Immature natural killer cell (primary cell): ENCODE results near the gene AMH. TPM values are rescaled to one million over a fixed set of nuclear protein-coding genes. Genes with fewer than 3 reads are reported as not detected.
A peak's percentile ranks its signal among the peaks of the same experiment; 100 is the strongest.

Experiments
- DNase-seq, 3 donors: peaks; one replicate each; pipeline ENCODE4 v3.0.0; 2022; ENCODE audit warnings: mixed read lengths in 1 of 3
- H3K27ac Mint-ChIP-seq, 6 donors: one replicate each; pipeline ENCODE4 v1.8.0; 2020; ENCODE audit warnings: mixed read lengths in 6 of 6, mild to moderate bottlenecking in 5 of 6, inconsistent platforms in 4 of 6, moderate library complexity in 3 of 6
- H3K27me3 Mint-ChIP-seq, 3 donors: one replicate each; pipeline ENCODE4 v1.8.0; 2020 to 2021; ENCODE audit warnings: low read depth in 3 of 3, mild to moderate bottlenecking in 3 of 3, mixed read lengths in 3 of 3, moderate library complexity in 3 of 3, inconsistent platforms in 1 of 3
- H3K36me3 Mint-ChIP-seq, 3 donors: one replicate each; pipeline ENCODE4 v1.8.0; 2020; ENCODE audit warnings: mixed read lengths in 3 of 3, inconsistent platforms in 2 of 3, mild to moderate bottlenecking in 2 of 3
- H3K4me1 Mint-ChIP-seq, 2 donors: one replicate each; pipeline ENCODE4 v1.8.0; 2020; ENCODE audit warnings: inconsistent platforms in 2 of 2, mild to moderate bottlenecking in 2 of 2, mixed read lengths in 2 of 2, moderate library complexity in 1 of 2
- H3K4me3 Mint-ChIP-seq, 5 donors: one replicate each; pipeline ENCODE4 v1.8.0; 2020; ENCODE audit warnings: mild to moderate bottlenecking in 5 of 5, mixed read lengths in 5 of 5, inconsistent platforms in 3 of 5, moderate library complexity in 3 of 5
- H3K9me3 Mint-ChIP-seq, 6 donors: one replicate each; pipeline ENCODE4 v1.8.0; 2020; ENCODE audit warnings: mild to moderate bottlenecking in 6 of 6, mixed read lengths in 6 of 6, inconsistent platforms in 4 of 6, moderate library complexity in 3 of 6
- polyA plus RNA-seq, 3 donors: library from polyadenylated mRNA; unstranded; fragments of 300-500 nt; fragmentation: Illumina TruSeq; gene quantifications; one replicate each; pipeline ENCODE4 v1.2.3, GENCODE V29; 2021

AMH gene
- polyA plus RNA-seq, 3 donors from 2014 or later: not detected

GRCh38 chr19:2225415-2226050 lies 23.6 kb upstream of the AMH start:
- no peaks in the 10 kb centered on the region for H3K9me3 Mint-ChIP-seq
- H3K36me3 Mint-ChIP-seq: peaks cover 0 to 6% (median 5%) of the 10 kb centered on the region in 3 donors
- no peak overlapping the region for H3K4me3 Mint-ChIP-seq
- DNase-seq: no peak
- peak overlapping the region in 2 of 6 donors; percentile 48 to 74 for H3K27ac Mint-ChIP-seq
- peaks cover 7 to 10% of the 10 kb centered on the region in 2 donors for H3K4me1 Mint-ChIP-seq
- peaks cover 0 to 12% (median 5%) of the 10 kb centered on the region in 3 donors for H3K27me3 Mint-ChIP-seq

DNA sequence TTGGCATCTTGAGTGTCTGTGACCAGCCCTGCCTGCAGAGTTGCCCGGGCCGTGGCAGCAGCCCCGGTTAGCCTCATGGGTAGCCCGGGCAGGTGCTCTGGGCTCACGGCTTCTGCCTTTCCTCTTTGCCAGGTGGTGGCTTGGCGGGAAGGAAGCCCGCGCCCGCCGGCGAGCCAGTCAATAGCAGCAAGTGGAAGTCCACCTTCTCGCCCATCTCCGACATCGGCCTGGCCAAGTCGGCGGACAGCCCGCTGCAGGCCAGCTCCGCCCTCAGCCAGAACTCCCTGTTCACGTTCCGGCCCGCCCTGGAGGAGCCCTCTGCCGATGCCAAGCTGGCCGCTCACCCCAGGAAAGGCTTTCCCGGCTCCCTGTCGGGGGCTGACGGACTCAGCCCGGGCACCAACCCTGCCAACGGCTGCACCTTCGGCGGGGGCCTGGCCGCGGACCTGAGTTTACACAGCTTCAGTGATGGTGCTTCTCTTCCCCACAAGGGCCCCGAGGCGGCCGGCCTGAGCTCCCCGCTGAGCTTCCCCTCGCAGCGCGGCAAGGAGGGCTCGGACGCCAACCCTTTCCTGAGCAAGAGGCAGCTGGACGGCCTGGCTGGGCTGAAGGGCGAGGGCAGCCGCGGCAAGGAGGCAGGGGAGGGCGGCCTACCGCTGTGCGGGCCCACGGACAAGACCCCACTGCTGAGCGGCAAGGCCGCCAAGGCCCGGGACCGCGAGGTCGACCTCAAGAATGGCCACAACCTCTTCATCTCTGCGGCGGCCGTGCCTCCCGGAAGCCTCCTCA lies 22.9 kb upstream of the AMH start:
- Mint-ChIP-seq H3K36me3 (peaks cover 0 to 6% (median 5%) of the 10 kb centered on the region in 3 donors), H3K27me3 (peaks cover 0 to 12% (median 3%) of the 10 kb centered on the region in 3 donors), H3K27ac (peak overlapping the region in 1 of 6 donors; percentile 48), H3K4me3 (no peak overlapping the region), H3K9me3 (no peaks in the 10 kb centered on the region), H3K4me1 (peaks cover 7 to 10% of the 10 kb centered on the region in 2 donors)
- no peak for DNase-seq

- no peak for DNase-seq
- H3K4me1 Mint-ChIP-seq: peaks cover 7 to 10% of the 10 kb centered on the region in 2 donors
- H3K4me3 Mint-ChIP-seq: no peak overlapping the region
- H3K27ac Mint-ChIP-seq: no peak overlapping the region
- peaks cover 0 to 12% (median 3%) of the 10 kb centered on the region in 3 donors for H3K27me3 Mint-ChIP-seq
- no peaks in the 10 kb centered on the region for H3K9me3 Mint-ChIP-seq
- H3K36me3 Mint-ChIP-seq: peaks cover 0 to 6% (median 5%) of the 10 kb centered on the region in 3 donors
These were observed 22.2 kb upstream of the AMH start for GRCh38 chr19:2226840-2227360.

- H3K27me3 Mint-ChIP-seq: peaks cover 0 to 12% (median 3%) of the 10 kb centered on the region in 3 donors
- no peak overlapping the region for H3K27ac Mint-ChIP-seq
- peaks cover 7 to 12% of the 10 kb centered on the region in 2 donors for H3K4me1 Mint-ChIP-seq
- DNase-seq: no peak
- H3K4me3 Mint-ChIP-seq: no peak overlapping the region
- H3K9me3 Mint-ChIP-seq: no peaks in the 10 kb centered on the region
- peaks cover 0 to 6% (median 5%) of the 10 kb centered on the region in 3 donors for H3K36me3 Mint-ChIP-seq
These were observed 21.5 kb upstream of the AMH start for GRCh38 chr19:2227415-2228156.

- no peak overlapping the region for H3K4me3 Mint-ChIP-seq
- peaks cover 0 to 12% (median 3%) of the 10 kb centered on the region in 3 donors for H3K27me3 Mint-ChIP-seq
- no peak overlapping the region for H3K27ac Mint-ChIP-seq
These were observed 20.7 kb upstream of the AMH start for GRCh38 chr19:2228157-2229030.

DNA sequence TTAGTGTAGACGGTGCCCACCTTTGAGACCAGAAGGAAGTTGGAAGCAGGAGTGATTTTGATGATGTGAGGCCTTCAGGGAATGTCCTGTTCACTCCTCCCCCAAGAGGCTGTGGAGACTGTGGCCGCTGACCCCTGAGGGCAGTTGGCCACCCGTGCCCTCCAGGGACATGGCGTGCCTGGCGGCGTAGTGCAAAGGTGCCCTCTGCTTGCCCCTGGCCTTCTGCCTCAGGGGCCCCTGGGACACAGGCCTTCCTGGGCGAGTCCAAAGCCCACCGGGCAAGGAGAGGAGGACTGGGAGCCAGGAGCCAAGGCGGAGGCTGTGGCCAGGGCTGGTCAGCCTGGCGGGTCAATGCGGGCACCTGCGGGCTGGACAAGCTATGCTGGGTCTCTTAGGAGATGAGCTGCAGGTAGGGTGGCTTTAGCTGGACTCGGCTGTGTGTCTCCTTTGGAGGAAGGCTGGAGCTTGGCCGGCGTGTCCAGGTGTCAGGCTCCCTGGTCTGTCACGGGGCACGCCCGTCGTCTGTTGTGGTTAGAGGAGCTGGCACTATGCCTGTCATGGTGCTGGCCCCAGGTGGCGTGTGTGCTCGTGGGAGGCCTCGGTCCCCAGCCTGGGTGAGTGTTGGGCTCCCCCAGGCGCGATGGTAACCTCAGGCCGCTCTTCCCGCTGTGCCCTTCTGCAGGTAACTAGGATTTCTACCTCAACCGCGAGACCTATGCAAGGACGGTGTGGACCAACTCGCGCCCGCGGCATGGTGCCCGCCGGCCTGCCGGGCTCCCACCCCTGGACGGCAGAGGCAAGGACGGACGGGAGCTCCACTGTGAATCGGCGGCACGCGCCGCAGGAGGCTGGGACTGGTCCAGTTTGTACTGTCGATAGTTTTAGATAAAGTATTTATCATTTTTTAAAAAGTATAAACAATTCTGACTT lies 19.8 kb upstream of the AMH start:
- H3K27me3 Mint-ChIP-seq: peaks cover 0 to 9% (median 3%) of the 10 kb centered on the region in 3 donors
- no peak overlapping the region for H3K4me3 Mint-ChIP-seq
- H3K27ac Mint-ChIP-seq: no peak overlapping the region
- no peak for DNase-seq
- peaks cover 6 to 14% of the 10 kb centered on the region in 2 donors for H3K4me1 Mint-ChIP-seq
- peaks cover 0 to 5% (median 0%) of the 10 kb centered on the region in 3 donors for H3K36me3 Mint-ChIP-seq
- no peaks in the 10 kb centered on the region for H3K9me3 Mint-ChIP-seq

More at GRCh38 chr19:2228157-2229030, 20.7 kb upstream of the AMH start:
- Mint-ChIP-seq H3K36me3 (peaks cover 0 to 6% (median 5%) of the 10 kb centered on the region in 3 donors), H3K9me3 (no peaks in the 10 kb centered on the region), H3K4me1 (peaks cover 7 to 15% of the 10 kb centered on the region in 2 donors)
- DNase-seq: no peak

DNA sequence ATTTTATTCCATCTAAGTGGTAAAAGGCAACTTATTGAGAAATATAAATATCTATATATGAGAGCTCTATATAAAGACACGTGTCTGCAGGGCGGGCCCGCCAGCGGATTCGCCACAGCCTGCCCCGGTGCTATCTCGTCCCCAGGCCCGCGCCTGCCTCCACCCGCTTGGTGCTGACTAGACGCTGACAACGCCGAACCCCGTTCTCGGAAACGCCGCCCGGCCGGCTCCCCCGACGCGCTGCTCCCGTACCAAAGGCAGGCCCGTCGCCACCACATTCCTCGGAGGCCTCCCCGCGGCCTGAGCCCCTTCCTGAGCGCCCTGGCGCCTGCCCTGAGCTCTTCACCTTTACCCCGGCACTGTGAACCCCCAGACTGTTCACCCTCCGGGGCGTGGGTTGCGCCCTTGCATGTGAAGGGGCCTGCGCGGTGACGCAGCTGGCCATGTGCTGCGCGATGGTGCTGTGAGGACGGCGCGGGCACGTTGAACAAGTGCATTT lies 19.0 kb upstream of the AMH start:
- no peak overlapping the region for H3K27ac Mint-ChIP-seq
- no peaks in the 10 kb centered on the region for H3K9me3 Mint-ChIP-seq

GRCh38 chr19:2230807-2231533 lies 18.2 kb upstream of the AMH start:
- Mint-ChIP-seq H3K4me1 (peaks cover 13 to 21% of the 10 kb centered on the region in 2 donors), H3K36me3 (no peaks in the 10 kb centered on the region), H3K27ac (no peak overlapping the region), H3K9me3 (no peaks in the 10 kb centered on the region), H3K4me3 (no peak overlapping the region), H3K27me3 (peaks cover 0 to 5% (median 2%) of the 10 kb centered on the region in 3 donors)
- no peak for DNase-seq

More for the DNA sequence above, 19.0 kb upstream of the AMH start:
- H3K4me1 Mint-ChIP-seq: peaks cover 10 to 17% of the 10 kb centered on the region in 2 donors
- DNase-seq: no peak
- H3K27me3 Mint-ChIP-seq: peaks cover 0 to 5% (median 0%) of the 10 kb centered on the region in 3 donors
- no peaks in the 10 kb centered on the region for H3K36me3 Mint-ChIP-seq
- H3K4me3 Mint-ChIP-seq: peak overlapping the region in 1 of 5 donors; percentile 3

DNA sequence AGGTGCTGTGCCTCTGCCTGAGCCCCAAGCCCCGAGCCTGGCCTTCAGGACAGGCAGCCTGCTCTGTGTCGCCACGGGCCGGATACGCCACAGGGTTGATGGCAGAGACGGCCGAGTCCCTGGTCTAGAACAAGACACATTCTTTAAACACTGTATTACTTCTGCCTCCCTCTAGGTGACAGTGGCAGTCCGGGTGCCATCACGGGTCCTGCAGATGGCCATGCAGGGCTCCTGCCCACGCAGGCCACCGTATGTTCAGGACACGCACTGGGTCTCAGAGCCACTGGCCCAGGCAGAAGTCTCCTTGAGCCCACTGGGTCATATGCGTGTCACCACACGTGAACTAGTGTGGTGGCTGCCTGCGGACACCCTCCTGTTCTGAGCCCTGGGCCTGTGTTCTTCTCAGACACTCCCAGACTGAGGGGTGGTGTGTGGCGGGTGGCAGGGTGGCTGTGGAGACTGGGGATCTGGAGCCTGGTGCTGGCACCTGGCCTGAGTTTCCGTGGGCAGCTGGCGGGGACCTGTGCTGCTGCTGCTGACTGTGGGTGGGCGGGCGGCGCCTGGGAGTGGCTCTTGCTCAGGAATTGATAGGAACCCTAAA lies 17.4 kb upstream of the AMH start:
- Mint-ChIP-seq H3K27ac (peak overlapping the region in 1 of 6 donors; percentile 20), H3K9me3 (peaks cover 0 to 2% (median 0%) of the 10 kb centered on the region in 6 donors), H3K4me3 (no peak overlapping the region), H3K4me1 (peaks cover 17 to 26% of the 10 kb centered on the region in 2 donors), H3K36me3 (no peaks in the 10 kb centered on the region), H3K27me3 (peaks cover 6 to 11% (median 7%) of the 10 kb centered on the region in 3 donors)
- no peak for DNase-seq

DNA sequence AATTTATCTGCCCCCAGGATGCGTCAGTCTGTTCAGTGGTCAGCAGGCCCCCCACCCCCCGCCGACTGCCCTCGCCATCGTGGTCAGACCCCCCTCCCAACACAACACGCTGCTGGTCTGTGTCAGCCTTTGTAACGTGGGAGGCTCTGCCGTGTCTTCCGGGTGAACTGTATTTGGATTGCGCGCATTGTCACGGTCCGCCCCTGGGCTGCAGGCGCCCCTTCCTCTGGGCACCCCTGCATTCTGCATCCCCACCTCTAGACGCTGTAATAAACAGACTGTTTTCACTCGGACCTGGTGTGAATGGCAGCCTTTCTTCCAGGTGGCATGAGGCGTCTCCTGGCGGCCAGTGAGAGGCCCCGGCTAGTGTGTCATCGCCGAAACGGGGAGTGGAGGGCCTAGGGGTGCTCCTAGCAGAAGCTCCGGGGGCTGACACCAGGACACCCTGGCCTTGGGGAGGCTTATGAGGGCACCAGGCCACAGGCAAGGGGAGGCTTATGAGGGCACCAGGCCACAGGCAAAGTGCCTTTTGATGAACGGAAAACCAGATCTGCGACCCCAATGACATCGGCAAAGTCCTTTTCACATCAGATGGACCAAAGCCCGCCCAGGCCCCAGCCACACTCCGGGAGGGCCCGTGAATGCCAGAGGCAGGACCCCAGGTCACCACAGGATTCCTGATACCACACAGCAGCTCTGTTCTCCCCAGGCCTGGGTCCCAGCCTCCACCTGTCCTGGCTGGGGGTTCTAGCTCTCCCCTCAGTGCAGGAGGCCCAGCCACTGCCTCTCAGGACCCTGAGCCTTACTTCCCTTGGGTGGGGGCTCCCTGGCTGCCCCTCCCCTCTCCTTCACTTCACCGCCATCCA lies 16.6 kb upstream of the AMH start:
- H3K9me3 Mint-ChIP-seq: peaks cover 0 to 2% (median 0%) of the 10 kb centered on the region in 6 donors
- peaks cover 7 to 11% (median 11%) of the 10 kb centered on the region in 3 donors for H3K27me3 Mint-ChIP-seq
- H3K27ac Mint-ChIP-seq: peak overlapping the region in 2 of 6 donors; percentile 28

More for the DNA sequence above, 16.6 kb upstream of the AMH start:
- DNase-seq: no peak
- Mint-ChIP-seq H3K36me3 (no peaks in the 10 kb centered on the region), H3K4me1 (peaks cover 22 to 31% of the 10 kb centered on the region in 2 donors), H3K4me3 (peak overlapping the region in 2 of 5 donors; percentile 21 to 33)
